ENCODE results near the gene GPR137C.

The GPR137C gene

DNA sequence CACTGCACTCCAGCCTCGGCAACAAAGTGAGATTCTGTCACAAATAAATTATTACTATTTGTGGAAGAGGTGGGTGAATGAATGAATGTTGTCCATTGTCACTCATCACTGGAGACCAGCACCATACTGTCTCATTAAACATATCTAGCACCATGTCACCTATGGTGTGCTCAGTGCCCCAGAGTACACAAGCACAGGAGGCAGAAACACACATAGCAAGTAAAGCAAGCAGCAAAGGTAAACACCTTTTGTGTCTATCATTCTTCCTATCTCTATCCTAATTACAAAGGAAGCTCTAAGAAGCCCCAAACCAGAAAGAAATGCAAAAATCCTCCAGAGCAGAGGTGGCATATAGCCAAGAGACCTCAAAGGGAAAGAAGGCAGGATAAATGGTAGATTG lies 133.5 kb downstream of the GPR137C start:
- no peak for DNase-seq

Measured in 8988T (cell line).